ENCODE measurements around the gene IGIP. TPM values are rescaled to one million over a fixed set of nuclear protein-coding genes. Genes with fewer than 3 reads are reported as not detected.

IGIP gene
- total and polyA plus RNA-seq, 2 of the 8 experiments (the other 6 are each of a cell fraction or from before 2014, with no cell fraction given), result 0.32 to 0.69 TPM

DNA sequence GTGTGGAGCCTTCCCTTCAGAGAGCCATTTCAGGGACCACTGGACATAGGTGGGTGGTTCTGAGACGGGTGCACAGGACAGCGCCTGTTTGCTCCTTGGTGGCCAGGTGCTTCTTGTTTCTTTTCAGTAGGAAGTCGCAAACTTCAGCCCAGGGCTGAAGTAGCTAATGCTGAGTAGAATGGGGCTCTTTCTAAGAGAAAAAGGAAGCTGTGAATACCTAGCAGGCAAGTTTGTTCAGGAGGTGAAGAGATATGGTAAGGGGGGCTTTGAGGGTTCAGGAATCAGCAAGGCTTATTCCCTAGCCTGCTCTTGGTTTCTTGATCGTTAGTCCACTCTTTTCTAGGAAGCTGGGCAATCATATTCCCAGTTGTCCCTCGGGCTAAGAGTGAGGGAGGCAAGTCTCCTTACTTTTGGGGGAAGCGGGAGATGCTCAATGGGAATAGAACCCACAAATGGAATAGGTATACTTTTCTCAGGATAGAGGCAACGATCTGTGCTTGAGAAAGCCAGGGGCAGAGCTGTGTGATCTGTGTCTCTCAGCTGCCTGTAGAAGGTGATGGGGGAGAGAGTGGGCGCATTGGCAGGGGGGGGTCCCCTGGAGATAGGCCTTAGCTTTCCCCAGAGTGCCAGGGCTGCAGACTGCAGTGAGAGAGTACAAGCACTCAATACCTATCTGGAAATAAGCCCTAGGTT lies 13.7 kb upstream of the IGIP start (continued):
- no peak for TF ChIP-seq JUND (IDR thresholded peaks at IDR 0.05; ENCODE audit: low read length)
- peak; percentile 66 for TF ChIP-seq RNF2 (IDR thresholded peaks at IDR 0.05; ENCODE audit: borderline replicate concordance, low read depth, low read length, missing control alignments, poor library complexity, severe bottlenecking)
- TF ChIP-seq CTBP2 (IDR thresholded peaks at IDR 0.05; ENCODE audit: borderline replicate concordance, insufficient read depth, insufficient read length, low read length), result no peak
- no peak for TF ChIP-seq SP1 (IDR thresholded peaks at IDR 0.05; ENCODE audit: low read depth, low read length)
- TF ChIP-seq TBP (IDR thresholded peaks at IDR 0.05; ENCODE audit: low read depth, low read length), result no peak

Data from H1 (cell line).